GM23248 (cell line): ENCODE measurements around the gene ADSS2.

Experiments used
- EZH2 ChIP-seq: fragments of 200-600 bp; sonication (generic); IDR thresholded peaks from 2 replicates; pipeline ENCODE4 v1.6.1; 2018; ENCODE audit warnings: antibody characterized with exemption, mild to moderate bottlenecking; ENCODE audit not compliant: insufficient read depth, poor library complexity, severe bottlenecking
- EZH2phosphoT487 ChIP-seq: fragments of 200-600 bp; sonication (generic); IDR thresholded peaks from 2 replicates; pipeline ENCODE4 v1.6.1; 2018; ENCODE audit warnings: antibody characterized with exemption, moderate library complexity, mild to moderate bottlenecking, low read depth; ENCODE audit not compliant: insufficient read depth

DNA sequence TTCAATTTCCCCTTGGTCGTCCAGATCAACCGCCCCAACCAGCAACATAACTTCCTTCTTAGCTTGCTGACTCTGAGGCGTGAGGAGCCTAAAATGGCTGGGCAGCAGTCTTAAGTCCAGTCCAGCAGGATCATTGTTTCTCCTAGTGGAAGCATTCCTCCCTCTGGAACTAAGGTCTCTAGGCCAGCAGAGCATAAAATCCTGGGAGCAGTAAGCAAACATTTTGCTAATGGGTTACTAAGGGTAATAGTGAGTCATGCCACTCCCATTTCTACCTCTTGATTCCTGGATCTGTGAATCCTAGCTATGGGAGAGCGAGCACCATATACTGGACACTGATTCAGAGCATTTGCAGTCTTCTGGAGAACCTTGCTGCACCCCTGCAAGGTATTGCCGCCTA is 59.9 kb downstream of the ADSS2 start:
- TF ChIP-seq EZH2 (no peak), EZH2phosphoT487 (no peak)
